ENCODE measurements around the gene RGS6.

Gene RGS6

GRCh38 chr14:72540836-72541235, 608.6 kb downstream of the RGS6 start:
- DNase-seq = no peak

GRCh38 chr14:72541546-72541945, 609.3 kb downstream of the RGS6 start:
- DNase-seq = no peak

- no peak for DNase-seq
These were observed 611.1 kb downstream of the RGS6 start for GRCh38 chr14:72543341-72543740.

GRCh38 chr14:72544615-72545387, 612.6 kb downstream of the RGS6 start:
- no peak for DNase-seq

- DNase-seq = no peak
These were observed 613.4 kb downstream of the RGS6 start for GRCh38 chr14:72545411-72546311.

- DNase-seq = no peak
These were observed 614.3 kb downstream of the RGS6 start for GRCh38 chr14:72546344-72547016.

- DNase-seq = no peak
These were observed 615.8 kb downstream of the RGS6 start for GRCh38 chr14:72547999-72548398.

- no peak for DNase-seq
These were observed 616.8 kb downstream of the RGS6 start for GRCh38 chr14:72549026-72549425.

GRCh38 chr14:72549854-72550253, 617.6 kb downstream of the RGS6 start:
- DNase-seq = no peak

GRCh38 chr14:72550513-72550912, 618.3 kb downstream of the RGS6 start:
- DNase-seq = no peak

GRCh38 chr14:72552236-72552635, 620.0 kb downstream of the RGS6 start:
- DNase-seq = no peak

- no peak for DNase-seq
These were observed 620.9 kb downstream of the RGS6 start for GRCh38 chr14:72553161-72553560.

- DNase-seq = no peak
These were observed 621.4 kb downstream of the RGS6 start for GRCh38 chr14:72553656-72554055.

- DNase-seq = no peak
These were observed 622.2 kb downstream of the RGS6 start for GRCh38 chr14:72554401-72554800.

- DNase-seq = no peak
These were observed 622.9 kb downstream of the RGS6 start for GRCh38 chr14:72554994-72555608.

GRCh38 chr14:72555609-72556000, 623.4 kb downstream of the RGS6 start:
- no peak for DNase-seq

- DNase-seq = no peak
These were observed 625.4 kb downstream of the RGS6 start for GRCh38 chr14:72557671-72558070.

GRCh38 chr14:72558721-72559120, 626.5 kb downstream of the RGS6 start:
- no peak for DNase-seq

GRCh38 chr14:72559202-72559601, 627.0 kb downstream of the RGS6 start:
- DNase-seq = no peak

- DNase-seq = no peak
These were observed 627.5 kb downstream of the RGS6 start for GRCh38 chr14:72559669-72560255.

GRCh38 chr14:72560331-72560730, 628.1 kb downstream of the RGS6 start:
- no peak for DNase-seq

GRCh38 chr14:72560889-72561493, 628.8 kb downstream of the RGS6 start:
- no peak for DNase-seq

Measured in NCI-H1436 (cell line).